Measurements from ENCODE around the gene BCL2A1. TPM values are rescaled to one million over a fixed set of nuclear protein-coding genes. Genes with fewer than 3 reads are reported as not detected.

Gene BCL2A1
- total and polyA plus RNA-seq, 10 donors = 34.4 to 180 (median 54.2) TPM

GRCh38 chr15:79990997-79991334 is 20.0 kb upstream of the BCL2A1 start:
- WGBS, 5 donors = 92 to 98% (median 96%) methylated on average over 8 of the region's 8 CpGs
- intact Hi-C loops (cut with DNase I; ENCODE audit: low total_unique reads) = loop anchor here (10.0 kb wide), 1 partner anchor 106 kb away; no protein-coding TSS in a partner anchor

DNA sequence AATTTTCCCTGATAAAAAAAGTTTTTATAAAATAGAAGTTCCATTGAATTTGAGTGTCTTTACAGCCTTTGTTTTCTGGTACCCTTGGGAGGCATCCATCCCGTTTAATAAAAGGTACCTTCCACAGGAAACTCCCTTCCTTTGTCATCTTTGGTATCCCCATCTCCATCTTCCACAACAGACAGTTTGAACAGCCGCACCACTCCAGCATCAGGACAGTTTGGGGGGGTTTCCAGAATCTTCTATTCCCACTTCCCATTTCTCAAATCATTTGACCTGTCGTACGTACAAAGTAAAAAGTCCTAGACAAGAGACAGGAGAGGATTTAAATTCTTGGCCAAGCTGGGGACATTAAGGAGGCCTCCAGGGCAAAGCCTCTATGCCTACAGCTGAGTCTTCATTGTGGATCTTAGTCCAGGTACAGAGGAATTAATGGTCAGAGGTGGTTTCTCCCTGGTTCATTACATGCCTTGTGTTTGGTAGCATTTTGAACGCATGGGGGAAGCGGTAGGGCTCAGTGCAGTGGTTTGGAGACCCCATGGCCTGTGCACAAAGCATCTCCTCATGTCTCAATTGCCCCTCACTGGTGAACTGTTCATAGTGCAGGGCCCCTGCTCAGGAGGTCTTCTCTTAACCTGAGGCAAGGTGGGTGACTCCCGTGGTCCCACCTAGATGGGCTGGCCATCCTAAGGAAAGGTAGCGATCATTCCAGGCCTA is 19.4 kb upstream of the BCL2A1 start:
- TF ChIP-seq POLR2A (IDR thresholded peaks at IDR 0.05) (no peak), POLR2AphosphoS5 (IDR thresholded peaks at IDR 0.05) (no peak)
- TF ChIP-seq, protein P1, sequence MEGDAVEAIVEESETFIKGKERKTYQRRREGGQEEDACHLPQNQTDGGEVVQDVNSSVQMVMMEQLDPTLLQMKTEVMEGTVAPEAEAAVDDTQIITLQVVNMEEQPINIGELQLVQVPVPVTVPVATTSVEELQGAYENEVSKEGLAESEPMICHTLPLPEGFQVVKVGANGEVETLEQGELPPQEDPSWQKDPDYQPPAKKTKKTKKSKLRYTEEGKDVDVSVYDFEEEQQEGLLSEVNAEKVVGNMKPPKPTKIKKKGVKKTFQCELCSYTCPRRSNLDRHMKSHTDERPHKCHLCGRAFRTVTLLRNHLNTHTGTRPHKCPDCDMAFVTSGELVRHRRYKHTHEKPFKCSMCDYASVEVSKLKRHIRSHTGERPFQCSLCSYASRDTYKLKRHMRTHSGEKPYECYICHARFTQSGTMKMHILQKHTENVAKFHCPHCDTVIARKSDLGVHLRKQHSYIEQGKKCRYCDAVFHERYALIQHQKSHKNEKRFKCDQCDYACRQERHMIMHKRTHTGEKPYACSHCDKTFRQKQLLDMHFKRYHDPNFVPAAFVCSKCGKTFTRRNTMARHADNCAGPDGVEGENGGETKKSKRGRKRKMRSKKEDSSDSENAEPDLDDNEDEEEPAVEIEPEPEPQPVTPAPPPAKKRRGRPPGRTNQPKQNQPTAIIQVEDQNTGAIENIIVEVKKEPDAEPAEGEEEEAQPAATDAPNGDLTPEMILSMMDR (IDR thresholded peaks at IDR 0.05 in 8 of 11, conservative IDR thresholded peaks at IDR 0.05 in 3 of 11) = no peak
- WGBS, 5 donors = 74 to 85% (median 79%) methylated on average over 8 of the region's 8 CpGs
- Histone ChIP-seq H3K4me3 (peak overlapping the region in 1 of 8 donors; percentile 34), H3K27ac (peak overlapping the region in 6 of 8 donors; percentile 52 to 83 (median 72)), H3K27me3 (replicated peaks in 1 of 7) (peaks cover 0 to 4% (median 0%) of the 10 kb centered on the region in 7 donors), H3K36me3 (no peaks in the 10 kb centered on the region), H3K9me3 (no peaks in the 10 kb centered on the region), H3K4me1 (peaks cover 0 to 43% (median 8%) of the 10 kb centered on the region in 6 donors)
- intact Hi-C loops (cut with DNase I; ENCODE audit: low total_unique reads) = loop anchor here (10.0 kb wide), 1 partner anchor 106 kb away; no protein-coding TSS in a partner anchor
- DNase-seq = no peak

More at GRCh38 chr15:79990997-79991334, 20.0 kb upstream of the BCL2A1 start:
- TF ChIP-seq, protein P1 (IDR thresholded peaks at IDR 0.05 in 8 of 11, conservative IDR thresholded peaks at IDR 0.05 in 3 of 11) = no peak
- no peak for TF ChIP-seq POLR2AphosphoS5 (IDR thresholded peaks at IDR 0.05)
- TF ChIP-seq POLR2A (IDR thresholded peaks at IDR 0.05) = no peak
- H3K9me3 ChIP-seq = no peaks in the 10 kb centered on the region
- H3K4me3 ChIP-seq = peak overlapping the region in 1 of 8 donors; percentile 34
- H3K27me3 ChIP-seq (replicated peaks in 1 of 7) = peaks cover 0 to 4% (median 0%) of the 10 kb centered on the region in 7 donors
- H3K27ac ChIP-seq = peak overlapping the region in 3 of 8 donors; percentile 69 to 83 (median 75)
- peaks cover 0 to 43% (median 8%) of the 10 kb centered on the region in 6 donors for H3K4me1 ChIP-seq
- DNase-seq = no peak
- H3K36me3 ChIP-seq = no peaks in the 10 kb centered on the region

- TF ChIP-seq POLR2A (IDR thresholded peaks at IDR 0.05) (no peak), POLR2AphosphoS5 (IDR thresholded peaks at IDR 0.05) (peak in 1 of 3 donors; percentile 65)
- TF ChIP-seq, protein P1 (IDR thresholded peaks at IDR 0.05 in 8 of 11, conservative IDR thresholded peaks at IDR 0.05 in 3 of 11) = no peak
- Histone ChIP-seq H3K36me3 (no peaks in the 10 kb centered on the region), H3K9me3 (no peaks in the 10 kb centered on the region), H3K27me3 (replicated peaks in 1 of 7) (peaks cover 0 to 4% (median 0%) of the 10 kb centered on the region in 7 donors), H3K4me3 (peak overlapping the region in 1 of 8 donors; percentile 34), H3K4me1 (peaks cover 0 to 43% (median 8%) of the 10 kb centered on the region in 6 donors), H3K27ac (peak overlapping the region in 6 of 8 donors; percentile 52 to 83 (median 72))
- intact Hi-C loops (cut with DNase I; ENCODE audit: low total_unique reads) = loop anchor here (10.0 kb wide), 1 partner anchor 105 kb away; no protein-coding TSS in a partner anchor
- DNase-seq = no peak
- 30 to 68% (median 39%) methylated on average over 5 of the region's 5 CpGs for WGBS, 5 donors
Measured at GRCh38 chr15:79989682-79990081, 18.7 kb upstream of the BCL2A1 start.

- intact Hi-C loops (cut with DNase I; ENCODE audit: low total_unique reads) = no loop called here
- peak overlapping the region in 1 of 8 donors; percentile 34 for H3K4me3 ChIP-seq
- peaks cover 0 to 4% (median 0%) of the 10 kb centered on the region in 7 donors for H3K27me3 ChIP-seq (replicated peaks in 1 of 7)
- H3K9me3 ChIP-seq = no peaks in the 10 kb centered on the region
- peak overlapping the region in 6 of 8 donors; percentile 26 to 83 (median 72) for H3K27ac ChIP-seq
- H3K4me1 ChIP-seq = peaks cover 0 to 43% (median 8%) of the 10 kb centered on the region in 6 donors
- TF ChIP-seq POLR2A (IDR thresholded peaks at IDR 0.05) (no peak), POLR2AphosphoS5 (IDR thresholded peaks at IDR 0.05) (no peak)
- TF ChIP-seq, protein P1 (IDR thresholded peaks at IDR 0.05 in 8 of 11, conservative IDR thresholded peaks at IDR 0.05 in 3 of 11) = no peak
- 69 to 93% (median 82%) methylated on average over 2 of the region's 2 CpGs for WGBS, 5 donors
- no peak for DNase-seq
- no peaks in the 10 kb centered on the region for H3K36me3 ChIP-seq
Measured at GRCh38 chr15:79989183-79989582, 18.2 kb upstream of the BCL2A1 start.
